GM19099 (cell line): ENCODE data around the gene MGMT.

Experiments used
- POLR2A ChIP-seq: IDR thresholded peaks from 3 replicates; pipeline ENCODE4 v1.6.1; 2011; ENCODE audit warnings: low read depth; ENCODE audit not compliant: insufficient read length; ENCODE audit errors: extremely low read depth

MGMT gene

DNA sequence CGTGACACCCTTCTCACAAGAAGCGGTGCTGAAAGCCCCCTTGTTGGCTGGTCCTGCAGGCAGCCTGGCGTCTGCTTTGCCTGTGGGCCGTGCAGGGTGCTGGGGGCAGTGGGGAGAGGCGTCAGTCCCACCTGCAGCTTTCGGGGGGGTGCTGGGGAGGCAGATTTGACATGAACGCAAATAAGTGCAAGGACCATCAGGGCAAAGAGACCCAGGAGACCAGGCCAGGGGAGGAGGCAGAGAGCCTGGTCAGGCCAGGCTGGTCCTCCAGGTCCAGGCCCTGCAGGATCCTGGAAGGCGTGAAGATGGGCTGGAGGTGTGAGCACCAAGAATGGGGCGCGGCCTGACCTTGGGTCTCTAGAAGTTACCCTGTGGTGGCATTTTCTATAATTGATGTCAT lies 81.6 kb downstream of the MGMT start:
- no peak for TF ChIP-seq POLR2A

DNA sequence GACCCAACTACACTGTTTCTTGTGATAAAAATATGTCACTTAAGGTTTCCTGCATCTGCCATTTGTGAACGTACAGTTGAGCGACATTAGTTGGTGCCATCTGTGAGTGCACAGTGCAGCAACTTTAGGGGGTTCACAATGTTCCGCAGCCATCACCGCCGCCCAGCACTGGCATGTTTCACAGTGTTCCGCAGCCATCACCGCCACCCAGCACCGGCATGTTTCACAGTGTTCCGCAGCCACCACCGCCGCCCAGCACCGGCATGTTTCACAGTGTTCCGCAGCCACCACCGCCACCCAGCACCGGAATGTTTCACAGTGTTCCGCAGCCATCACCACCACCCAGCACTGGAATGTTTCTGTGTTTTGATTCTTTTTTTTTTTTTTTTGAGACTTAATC lies 83.0 kb downstream of the MGMT start:
- TF ChIP-seq POLR2A = no peak

DNA sequence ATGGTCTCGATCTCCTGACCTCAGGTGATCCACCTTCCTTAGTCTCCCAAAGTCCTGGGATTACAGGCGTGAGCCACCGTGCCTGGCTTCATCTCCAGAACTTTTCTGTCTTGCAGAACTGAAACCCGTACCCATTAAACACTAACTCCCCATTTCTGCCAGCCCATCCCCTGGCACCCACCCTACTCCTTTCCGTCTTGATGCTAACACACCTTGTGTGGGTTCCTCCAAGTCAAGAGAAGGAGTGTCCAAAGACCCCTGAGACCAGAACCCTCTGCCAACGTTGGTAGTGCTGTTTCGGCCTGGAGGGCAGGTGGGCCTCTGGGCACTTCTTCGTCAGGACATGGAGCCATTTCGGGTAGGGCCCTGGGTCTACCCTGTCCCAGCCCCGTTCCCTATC lies 83.6 kb downstream of the MGMT start:
- TF ChIP-seq POLR2A = no peak

DNA sequence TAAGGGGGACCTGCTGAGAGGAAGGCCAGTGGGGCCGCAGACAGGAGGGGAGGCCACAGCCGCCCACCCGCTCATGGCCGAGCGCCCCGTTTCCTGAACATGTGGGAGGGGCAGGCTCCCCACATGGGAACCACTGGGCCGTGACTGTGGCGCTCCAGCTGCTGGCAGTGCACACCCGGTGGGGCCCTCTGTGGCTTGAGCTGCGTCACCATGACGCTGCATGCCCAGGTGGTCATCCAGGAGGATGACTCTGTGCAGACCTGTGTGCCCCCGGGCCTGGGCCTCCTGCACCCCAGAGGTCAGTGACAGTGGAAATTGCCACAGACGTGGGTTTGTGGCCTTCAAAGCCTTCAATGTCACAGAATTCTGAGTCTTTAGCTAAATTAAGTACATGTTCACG lies 85.1 kb downstream of the MGMT start:
- TF ChIP-seq POLR2A = no peak

DNA sequence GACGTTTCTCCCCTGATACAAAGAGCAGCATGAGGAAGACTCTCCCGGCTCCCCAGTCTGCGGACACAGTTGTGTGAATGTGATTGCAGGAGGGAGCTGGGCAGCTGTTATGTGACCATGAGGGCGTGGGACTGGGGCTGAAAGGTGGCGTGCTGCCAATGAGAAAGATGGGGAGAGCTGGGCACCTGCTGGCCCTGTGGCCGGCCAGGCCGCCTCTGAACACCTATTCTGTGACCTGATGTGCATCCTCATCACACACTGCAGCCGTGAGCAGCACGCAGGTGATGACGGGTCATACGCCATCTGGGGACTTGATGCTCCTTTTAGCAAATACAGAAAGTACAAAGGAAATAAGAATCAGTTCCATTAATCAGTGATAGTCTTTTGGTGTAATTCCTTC lies 86.9 kb downstream of the MGMT start:
- no peak for TF ChIP-seq POLR2A

DNA sequence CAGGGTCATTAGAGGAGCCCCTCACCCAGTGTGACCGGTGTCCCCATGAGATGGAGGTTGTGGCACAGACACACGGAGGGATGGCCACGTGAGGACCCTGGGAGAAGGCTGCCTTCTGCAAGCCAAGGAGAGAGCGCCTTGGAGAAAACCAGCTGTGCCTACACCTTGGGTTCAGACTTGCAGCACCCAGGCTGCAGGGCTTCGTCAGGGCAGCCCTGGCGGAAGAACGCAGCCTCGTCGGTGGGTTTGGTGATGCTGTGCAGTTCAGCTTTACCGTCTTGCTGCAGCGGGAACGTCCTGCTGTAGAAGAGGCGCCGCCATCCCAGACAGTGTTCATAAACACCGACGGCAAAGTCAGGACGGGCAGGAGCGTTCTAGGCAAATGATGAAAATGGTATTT lies 89.3 kb downstream of the MGMT start:
- TF ChIP-seq POLR2A = no peak

DNA sequence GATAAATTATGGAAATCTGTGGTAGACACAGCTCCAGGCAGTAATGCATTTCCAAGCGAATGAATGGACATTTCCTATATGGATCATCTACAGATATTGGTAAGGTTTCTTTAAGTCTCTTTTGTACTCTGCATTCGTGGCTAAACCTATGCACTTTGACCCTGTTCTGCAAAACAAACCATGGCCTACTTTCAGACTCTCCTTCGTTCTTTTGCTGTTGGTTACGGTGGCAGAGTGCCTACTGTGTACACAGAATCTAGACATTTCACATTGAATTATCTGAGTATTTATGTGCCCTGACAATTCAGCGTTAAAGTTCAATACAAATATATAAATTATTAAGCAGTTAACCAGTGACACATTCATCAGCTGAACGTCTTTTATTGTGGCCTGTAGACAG lies 93.3 kb downstream of the MGMT start:
- no peak for TF ChIP-seq POLR2A

DNA sequence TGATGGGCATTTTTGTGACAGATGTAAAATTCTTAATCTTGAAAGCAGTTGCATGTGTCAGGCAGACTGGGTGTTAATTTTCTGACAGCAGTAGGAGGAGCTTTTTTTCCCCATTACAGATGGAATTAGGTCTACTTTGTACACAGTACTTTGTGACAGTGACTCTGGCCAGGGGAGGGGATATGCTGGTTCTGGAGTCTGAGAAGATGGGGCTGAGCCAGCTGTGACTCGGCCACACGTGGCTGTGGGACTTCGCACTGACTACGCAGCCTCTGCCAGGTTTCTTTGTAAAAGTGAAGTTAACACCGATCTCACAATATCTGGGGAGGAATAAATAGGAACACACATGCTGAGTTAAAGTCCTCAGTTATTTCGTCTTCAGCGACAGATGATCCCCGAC lies 95.4 kb downstream of the MGMT start:
- no peak for TF ChIP-seq POLR2A

DNA sequence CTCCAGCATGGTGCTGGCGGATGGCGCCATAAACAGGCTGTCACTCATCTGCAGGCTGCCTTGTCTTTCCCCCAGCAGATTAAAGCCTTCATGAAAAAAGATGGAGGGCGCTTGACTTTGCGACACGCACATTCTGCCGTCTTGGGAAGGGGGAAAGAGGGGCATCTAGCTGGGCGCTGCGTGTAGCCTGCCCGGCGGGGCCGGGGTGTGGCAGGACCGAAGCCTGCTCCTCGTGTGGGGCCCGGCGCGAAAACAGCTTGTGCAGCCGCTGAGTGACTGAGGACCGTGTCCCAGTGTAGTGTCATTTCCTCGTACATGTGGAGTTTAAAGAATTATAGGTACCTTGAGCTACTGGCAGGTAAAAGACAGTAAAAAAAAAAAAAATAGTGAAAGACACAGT lies 97.9 kb downstream of the MGMT start:
- TF ChIP-seq POLR2A = no peak

DNA sequence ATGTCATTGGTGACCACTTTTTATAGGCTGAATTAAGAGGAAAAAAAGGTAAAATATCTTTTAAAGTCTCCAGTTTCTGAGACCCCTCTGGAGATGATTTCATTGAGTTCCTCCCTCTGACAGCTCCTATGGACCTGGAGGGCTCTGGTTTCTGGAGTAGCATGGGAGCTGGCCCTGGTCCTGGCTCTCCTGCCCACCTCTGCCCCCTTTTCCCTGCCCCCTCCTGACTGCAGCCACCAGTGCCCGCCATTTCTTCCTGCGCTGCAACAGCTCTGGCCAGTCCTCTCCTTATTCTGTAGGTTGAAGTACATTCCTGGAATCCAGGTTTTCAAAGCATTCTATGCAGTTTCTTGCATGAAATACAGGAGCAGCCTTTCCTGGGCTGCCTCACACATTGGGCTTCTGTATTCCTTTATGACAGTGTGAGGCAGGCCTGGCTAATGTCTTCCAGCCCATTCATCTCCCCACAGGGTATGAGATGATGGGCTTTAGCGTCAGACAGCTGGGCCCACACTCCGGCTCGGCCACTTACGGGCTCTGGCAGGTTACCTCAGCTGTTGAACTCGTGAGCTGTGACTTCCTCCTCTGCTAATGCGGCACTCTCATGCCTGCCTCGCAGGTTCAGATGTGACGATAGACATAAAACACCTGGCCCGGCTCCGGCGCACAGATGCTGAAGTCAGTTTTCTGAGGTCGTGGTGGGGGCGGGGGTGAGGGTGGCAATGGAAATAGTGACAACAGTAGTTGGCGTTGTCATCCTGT lies 101.7 kb downstream of the MGMT start:
- no peak for TF ChIP-seq POLR2A

DNA sequence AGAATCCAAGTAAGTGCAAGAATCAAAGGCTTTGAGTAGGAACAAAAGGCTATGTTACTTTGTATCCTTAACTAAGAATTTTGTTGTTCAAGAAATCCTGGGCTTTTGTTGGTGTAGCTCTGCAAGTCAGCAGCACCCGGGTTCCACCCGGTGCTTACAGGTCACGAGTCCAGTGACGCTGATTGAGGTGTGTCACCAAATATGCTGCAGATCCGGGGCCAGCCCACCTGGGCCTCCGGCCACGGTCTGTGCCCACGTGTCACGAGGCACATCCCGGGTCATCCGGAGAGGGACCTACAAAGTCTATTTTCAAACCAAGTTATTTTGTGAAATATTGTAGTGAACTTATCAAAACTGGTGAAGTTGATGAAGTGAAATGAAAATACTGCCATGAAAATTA lies 103.1 kb downstream of the MGMT start:
- TF ChIP-seq POLR2A = no peak

DNA sequence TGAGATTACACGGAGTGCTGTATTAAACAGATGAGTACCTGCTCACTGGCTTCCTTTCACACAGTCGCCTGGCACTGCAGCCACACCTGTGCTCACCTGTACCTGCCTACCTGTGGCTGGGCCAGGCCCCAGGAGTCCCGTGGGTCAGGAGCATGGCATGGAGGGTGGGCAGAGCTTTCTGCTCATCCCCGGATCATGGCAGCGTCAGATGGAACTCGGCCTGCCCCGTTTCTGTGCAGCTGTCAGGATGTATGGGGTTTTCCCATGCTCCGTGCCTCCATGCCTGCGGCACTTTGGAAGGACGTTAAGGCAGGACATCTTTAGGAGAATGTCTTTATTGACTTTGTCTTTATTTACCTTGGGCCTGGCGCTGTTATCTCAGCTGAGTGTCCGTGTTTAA lies 112.2 kb downstream of the MGMT start:
- no peak for TF ChIP-seq POLR2A

DNA sequence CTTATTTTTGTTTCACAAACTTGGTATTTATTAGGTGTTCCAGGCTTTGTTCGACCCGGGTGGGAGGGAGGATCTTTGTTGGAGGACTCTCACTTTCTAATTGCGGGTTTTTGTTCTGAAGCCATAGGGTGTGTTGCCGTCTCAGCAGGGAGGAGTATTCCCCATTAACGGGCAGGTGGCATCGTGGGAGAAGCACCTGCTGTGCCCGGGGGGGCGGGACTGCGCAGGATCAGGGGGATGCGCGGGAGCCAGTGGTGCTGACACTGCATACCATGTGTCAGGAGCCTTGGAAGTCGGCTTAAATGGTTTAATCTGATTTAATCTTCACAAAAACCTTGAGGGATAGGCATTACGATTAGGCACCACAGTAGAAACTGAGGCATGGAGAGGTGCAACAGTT lies 113.0 kb downstream of the MGMT start:
- no peak for TF ChIP-seq POLR2A

DNA sequence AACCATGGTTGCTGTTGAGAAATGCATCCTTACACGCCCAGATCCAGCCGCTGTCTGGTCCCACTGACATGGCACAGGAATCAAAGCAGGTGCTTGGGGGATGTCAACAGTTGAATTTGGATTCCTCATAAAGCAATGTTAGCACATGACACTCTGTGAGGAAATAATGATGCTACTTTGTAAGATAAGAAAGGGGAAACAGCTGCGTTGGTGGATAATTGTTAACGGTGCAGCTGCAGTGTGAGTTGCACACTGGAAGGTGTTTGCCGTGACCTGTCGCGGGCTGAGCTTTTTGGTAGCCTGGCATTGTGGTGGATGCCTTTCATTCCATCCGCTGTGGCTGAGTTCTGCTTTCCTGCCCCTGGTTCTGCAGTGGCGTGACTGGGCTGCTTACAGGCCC lies 113.9 kb downstream of the MGMT start:
- no peak for TF ChIP-seq POLR2A

DNA sequence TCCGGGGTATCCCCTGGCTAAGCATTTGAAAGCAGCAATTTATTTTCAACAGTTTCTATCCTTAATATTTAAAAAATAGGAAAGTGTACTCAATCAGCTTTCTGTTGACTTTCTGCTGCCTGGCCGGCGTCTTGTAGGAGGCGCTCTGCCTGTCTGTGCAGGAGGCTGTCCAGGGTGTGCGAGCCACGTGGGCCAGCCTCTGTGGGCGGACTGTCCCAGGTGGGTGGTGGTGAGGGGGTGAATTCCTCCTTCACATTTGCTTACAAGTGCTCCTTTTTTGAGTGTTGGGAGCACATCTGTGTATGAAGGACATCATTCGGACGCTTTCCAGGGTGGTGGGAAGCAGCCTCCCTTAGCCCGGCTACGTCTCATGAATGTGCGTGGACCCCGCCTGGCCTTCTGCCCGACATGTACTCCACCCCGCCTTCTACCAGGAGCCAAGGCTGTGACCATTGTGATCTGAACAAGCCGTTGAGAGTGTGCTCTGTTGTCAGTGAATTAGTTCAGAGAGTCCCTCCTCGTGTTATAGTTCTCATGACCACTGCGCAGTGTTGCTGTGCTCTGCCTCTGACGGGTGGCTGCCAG lies 114.9 kb downstream of the MGMT start:
- TF ChIP-seq POLR2A = no peak

DNA sequence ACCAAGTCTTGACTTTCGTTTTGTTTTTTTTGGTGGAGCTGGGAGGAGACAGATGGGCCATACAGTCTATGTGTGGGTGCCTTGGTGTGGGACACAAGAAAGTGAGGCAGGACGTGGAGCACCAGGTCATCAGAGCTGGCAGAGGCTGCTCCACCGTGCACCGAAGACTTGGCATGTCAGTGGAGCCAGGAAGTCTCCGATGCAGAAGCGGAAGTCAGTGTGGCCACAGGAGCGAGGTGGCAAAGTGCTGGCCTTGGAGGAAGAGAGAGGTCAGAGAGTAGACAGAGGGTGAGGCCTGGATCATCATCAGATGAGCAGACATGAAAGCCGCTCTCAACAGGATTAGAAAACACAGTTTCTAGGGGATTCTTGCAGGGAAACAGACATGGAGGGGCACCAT lies 116.8 kb downstream of the MGMT start:
- TF ChIP-seq POLR2A = no peak

DNA sequence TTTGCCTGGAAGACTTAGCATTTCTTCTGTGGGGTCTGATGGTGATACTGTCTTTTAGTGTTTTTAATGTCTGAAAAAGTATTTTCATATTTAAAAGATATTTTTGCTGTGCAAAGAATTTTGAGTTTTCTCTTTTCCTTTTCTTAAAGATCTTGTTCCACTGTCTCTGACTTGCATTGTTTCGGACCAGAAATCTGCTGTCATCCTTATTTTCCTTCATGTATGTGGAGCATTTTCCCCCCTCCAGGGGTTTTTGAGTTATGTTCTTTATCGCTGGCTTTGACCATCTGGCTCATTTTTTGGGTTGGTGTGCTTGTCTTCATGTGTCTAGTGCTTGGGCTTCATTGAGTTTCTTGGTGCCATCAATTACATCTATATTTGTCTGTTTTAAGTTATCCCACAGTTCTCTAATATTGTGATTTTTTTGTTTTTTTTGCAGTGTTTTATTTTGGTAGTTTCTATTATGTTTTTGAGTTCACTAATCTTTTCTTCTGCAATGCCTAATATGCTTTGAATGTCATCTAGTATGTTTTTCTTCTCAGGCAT lies 119.9 kb downstream of the MGMT start:
- TF ChIP-seq POLR2A = no peak

DNA sequence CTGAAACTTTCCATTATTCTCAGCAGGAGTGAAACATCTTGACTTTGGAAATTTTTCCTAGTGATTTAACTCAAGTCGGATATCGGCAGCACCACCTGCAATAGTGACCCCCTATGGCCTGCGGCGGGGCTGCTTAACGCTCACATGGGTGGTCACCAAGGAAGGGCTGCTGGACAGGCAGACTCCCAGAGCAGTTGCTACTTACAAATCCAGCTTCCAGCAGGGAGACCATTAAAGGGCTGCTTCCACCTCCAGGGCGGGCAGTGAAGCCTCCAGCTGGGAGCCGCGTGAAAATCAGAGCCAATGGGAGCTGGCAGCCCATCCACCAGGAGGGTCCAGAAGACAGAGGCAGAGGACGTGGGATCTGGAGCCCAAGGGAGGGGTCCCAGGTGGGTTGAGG lies 122.5 kb downstream of the MGMT start:
- no peak for TF ChIP-seq POLR2A

DNA sequence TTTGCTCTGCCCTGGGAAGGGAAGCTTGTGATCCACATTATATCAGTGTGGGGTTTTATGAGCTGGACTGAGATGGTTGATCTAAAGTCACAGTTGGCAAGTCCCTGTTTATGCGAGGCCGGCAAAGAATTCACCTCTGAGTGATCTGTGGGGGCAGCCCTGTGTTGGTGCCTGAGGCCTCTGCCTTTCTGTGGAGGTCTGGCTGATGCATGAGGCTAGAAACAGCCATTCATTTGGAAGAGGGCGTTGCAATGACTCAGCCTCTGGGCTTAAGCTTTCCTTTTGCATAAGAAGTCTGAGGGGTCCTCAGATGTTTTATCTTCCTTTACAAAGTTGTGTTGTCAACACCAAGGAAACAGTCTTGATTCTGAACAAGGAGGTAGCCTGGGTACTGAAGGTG lies 126.9 kb downstream of the MGMT start:
- TF ChIP-seq POLR2A = no peak
